ENCODE results near the gene PAGR1.

GRCh38 chr16:29766571-29766970 is 49.4 kb upstream of the PAGR1 start:
- TF ChIP-seq CTCF (IDR thresholded peaks at IDR 0.05; ENCODE audit: insufficient read depth, low read length, poor library complexity, severe bottlenecking), result no peak
- TF ChIP-seq EZH2phosphoT487 (conservative IDR thresholded peaks at IDR 0.05; ENCODE audit: low read length), result no peak
